ENCODE results near the gene EXD3. TPM values are rescaled to one million over a fixed set of nuclear protein-coding genes. Genes with fewer than 3 reads are reported as not detected.

The EXD3 gene
- total RNA-seq, 1 donor from 2014 or later = 9.2 TPM

- Histone ChIP-seq H3K4me3 (no peak overlapping the region), H3K27ac (replicated peaks) (no peak overlapping the region), H3K27me3 (ENCODE audit: low read depth) (no peaks in the 10 kb centered on the region), H3K9me3 (replicated peaks) (peaks cover 29% of the 10 kb centered on the region), H3K36me3 (peaks cover 11% of the 10 kb centered on the region), H3K4me1 (peaks cover 14% of the 10 kb centered on the region)
- intact Hi-C loops (cut with micrococcal nuclease) = no loop called here
- DNase-seq = no peak
- TF ChIP-seq CTCF (IDR thresholded peaks at IDR 0.05; ENCODE audit: borderline replicate concordance) = no peak
These were observed 64.8 kb downstream of the EXD3 start for GRCh38 chr9:137358126-137358525.

GRCh38 chr9:137357166-137357565 lies 65.8 kb downstream of the EXD3 start:
- peaks cover 26% of the 10 kb centered on the region for H3K9me3 ChIP-seq (replicated peaks)
- peaks cover 24% of the 10 kb centered on the region for H3K4me1 ChIP-seq
- intact Hi-C loops (cut with micrococcal nuclease) = no loop called here
- no peak for TF ChIP-seq CTCF (IDR thresholded peaks at IDR 0.05; ENCODE audit: borderline replicate concordance)
- DNase-seq = no peak
- H3K27ac ChIP-seq (replicated peaks) = no peak overlapping the region
- H3K36me3 ChIP-seq = peaks cover 11% of the 10 kb centered on the region
- no peaks in the 10 kb centered on the region for H3K27me3 ChIP-seq (ENCODE audit: low read depth)
- H3K4me3 ChIP-seq = no peak overlapping the region

- no peak for DNase-seq
- no peak for TF ChIP-seq CTCF (IDR thresholded peaks at IDR 0.05; ENCODE audit: borderline replicate concordance)
- Histone ChIP-seq H3K27ac (replicated peaks) (no peak overlapping the region), H3K4me1 (peaks cover 24% of the 10 kb centered on the region), H3K9me3 (replicated peaks) (peaks cover 19% of the 10 kb centered on the region), H3K36me3 (peaks cover 11% of the 10 kb centered on the region), H3K27me3 (ENCODE audit: low read depth) (no peaks in the 10 kb centered on the region), H3K4me3 (no peak overlapping the region)
- intact Hi-C loops (cut with micrococcal nuclease) = no loop called here
These were observed 67.1 kb downstream of the EXD3 start for GRCh38 chr9:137355761-137356365.

GRCh38 chr9:137354845-137355760 lies 67.9 kb downstream of the EXD3 start:
- Histone ChIP-seq H3K9me3 (replicated peaks) (peaks cover 19% of the 10 kb centered on the region), H3K4me3 (no peak overlapping the region), H3K27ac (replicated peaks) (peak overlapping the region; percentile 87), H3K4me1 (peaks cover 24% of the 10 kb centered on the region), H3K27me3 (ENCODE audit: low read depth) (no peaks in the 10 kb centered on the region), H3K36me3 (peaks cover 11% of the 10 kb centered on the region)
- DNase-seq = no peak
- intact Hi-C loops (cut with micrococcal nuclease) = no loop called here
- no peak for TF ChIP-seq CTCF (IDR thresholded peaks at IDR 0.05; ENCODE audit: borderline replicate concordance)

- Histone ChIP-seq H3K27me3 (ENCODE audit: low read depth) (no peaks in the 10 kb centered on the region), H3K27ac (replicated peaks) (peak overlapping the region; percentile 87), H3K36me3 (peaks cover 11% of the 10 kb centered on the region), H3K4me3 (no peak overlapping the region), H3K4me1 (peaks cover 24% of the 10 kb centered on the region), H3K9me3 (replicated peaks) (peaks cover 19% of the 10 kb centered on the region)
- no peak for DNase-seq
- TF ChIP-seq CTCF (IDR thresholded peaks at IDR 0.05; ENCODE audit: borderline replicate concordance) = no peak
- intact Hi-C loops (cut with micrococcal nuclease) = no loop called here
These were observed 68.7 kb downstream of the EXD3 start for GRCh38 chr9:137354153-137354844.

All from left ventricle myocardium inferior (tissue), 1 donor.